NCI-H774 (cell line): Measurements from ENCODE around the gene PIM2.
A peak's percentile ranks its signal among the peaks of the same experiment; 100 is the strongest.
"Not testable (repeated sequence)": the region's sequence is repeated elsewhere in the genome, so short reads cannot be mapped to it uniquely, and the experiment has no call there.

Source experiments
- DNase-seq: peaks from one replicate; lab custom pipeline; 2025; lab: John Stamatoyannopoulos, UW

PIM2 gene

DNA sequence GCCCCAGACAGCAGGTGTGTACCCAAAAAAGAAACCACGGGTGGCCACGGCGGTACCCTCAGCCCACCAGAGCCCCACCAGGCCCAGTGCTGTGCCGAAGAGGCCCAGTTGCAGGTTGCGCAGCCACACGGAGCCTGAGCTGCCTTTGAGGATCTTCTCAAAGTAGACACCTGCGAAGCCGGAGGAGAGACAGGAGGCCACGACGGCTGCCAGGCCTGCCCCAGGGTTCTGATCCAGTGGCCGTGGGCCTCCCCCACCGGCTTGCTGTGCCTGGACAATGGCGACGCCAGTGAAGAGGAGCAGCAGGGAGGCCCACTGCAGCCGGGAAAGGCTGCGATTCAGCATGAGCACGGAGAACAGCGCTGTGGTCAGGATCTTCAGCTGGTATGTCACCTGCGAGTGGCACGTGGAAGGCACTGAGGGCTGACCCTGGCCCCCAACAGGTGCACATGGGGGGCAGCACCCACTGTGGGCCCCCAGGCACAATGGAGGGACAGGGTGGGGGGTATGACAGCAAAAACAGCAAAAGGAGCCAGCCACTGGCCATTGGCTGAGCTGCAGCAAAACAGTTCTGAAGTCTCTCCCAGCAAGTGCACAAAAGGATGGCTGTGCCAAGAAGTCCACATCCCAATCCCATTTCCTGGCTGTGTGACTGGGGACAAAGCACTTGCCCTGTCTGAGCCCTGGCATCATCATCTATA, 13.6 kb downstream of the PIM2 start:
- no peak for DNase-seq

DNA sequence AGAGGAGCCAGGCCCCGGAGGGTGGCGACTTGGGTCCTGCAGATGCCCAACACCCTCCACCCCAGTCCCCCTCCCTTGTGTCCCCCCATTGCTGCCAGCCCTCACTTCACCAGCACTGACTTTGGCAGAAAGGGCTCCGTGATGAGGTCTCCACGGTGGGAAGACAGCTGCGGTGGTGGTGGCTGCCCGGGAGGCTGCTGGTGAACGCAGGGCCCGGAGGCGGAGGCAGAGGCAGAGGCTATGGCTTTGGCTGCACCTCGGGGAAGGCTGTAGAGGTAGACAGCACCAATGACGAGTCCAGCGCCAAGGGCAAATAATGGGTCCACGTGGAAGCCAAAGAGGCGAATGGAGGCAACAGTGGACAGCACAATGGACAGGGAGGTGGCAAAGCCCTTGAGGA, 14.2 kb downstream of the PIM2 start:
- no peak for DNase-seq

DNA sequence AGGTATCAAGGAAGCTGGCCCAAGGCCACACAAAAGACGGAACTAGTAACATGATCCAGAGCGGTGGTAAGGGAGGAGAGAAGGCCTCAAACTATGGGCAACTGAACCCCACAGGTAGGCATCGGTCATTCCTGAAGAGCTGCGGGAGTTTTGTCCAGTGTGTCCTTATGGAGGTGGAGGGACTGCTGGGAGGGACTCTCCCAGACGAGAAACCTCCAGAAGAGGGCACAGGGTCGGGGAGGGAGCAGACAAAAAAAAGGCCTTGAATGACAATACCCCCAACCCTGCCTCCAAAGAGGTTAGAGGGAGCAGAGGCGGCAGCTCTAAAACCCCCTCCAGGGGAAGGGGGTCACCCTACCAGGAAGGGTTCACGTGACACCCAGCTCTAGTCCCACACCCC, 14.6 kb downstream of the PIM2 start:
- DNase-seq = no peak

DNA sequence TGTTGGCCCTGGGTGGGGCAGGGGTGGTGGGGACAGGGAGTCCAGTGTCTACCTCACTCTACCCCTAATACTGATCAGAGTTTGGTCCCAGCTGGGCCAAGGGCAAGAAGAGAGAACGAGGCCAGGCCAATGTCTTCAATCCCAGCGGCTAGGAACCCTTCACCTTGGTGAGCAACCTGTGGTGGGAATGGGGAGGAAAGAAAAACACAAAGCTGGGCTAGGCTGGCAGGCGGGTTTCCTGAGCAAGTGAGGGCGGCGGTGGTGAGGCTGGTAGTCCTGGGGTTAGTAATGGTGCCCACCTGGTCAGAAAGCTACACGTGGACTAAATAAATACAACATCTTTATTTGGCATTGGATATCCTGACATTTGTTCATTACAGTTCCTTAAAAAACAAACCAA, 15.5 kb downstream of the PIM2 start:
- DNase-seq = no peak

DNA sequence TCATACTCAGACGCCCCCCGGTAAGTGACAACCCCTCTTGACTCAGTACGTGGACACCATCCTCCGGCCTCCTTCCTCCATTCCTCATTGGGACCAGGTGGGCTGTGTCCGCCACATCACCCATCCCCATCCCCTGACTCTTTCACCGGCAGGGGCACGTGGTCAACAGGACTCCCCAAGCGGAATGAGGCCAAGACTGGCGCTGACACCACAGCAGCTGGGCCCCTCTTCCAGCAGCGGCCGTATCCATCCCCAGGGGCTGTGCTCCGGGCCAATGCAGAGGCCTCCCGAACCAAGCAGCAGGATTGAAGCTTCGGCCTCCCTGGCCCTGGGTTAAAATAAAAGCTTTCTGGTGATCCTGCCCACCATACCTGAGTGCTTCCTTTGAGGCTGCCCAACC, 16.0 kb downstream of the PIM2 start:
- no peak for DNase-seq

DNA sequence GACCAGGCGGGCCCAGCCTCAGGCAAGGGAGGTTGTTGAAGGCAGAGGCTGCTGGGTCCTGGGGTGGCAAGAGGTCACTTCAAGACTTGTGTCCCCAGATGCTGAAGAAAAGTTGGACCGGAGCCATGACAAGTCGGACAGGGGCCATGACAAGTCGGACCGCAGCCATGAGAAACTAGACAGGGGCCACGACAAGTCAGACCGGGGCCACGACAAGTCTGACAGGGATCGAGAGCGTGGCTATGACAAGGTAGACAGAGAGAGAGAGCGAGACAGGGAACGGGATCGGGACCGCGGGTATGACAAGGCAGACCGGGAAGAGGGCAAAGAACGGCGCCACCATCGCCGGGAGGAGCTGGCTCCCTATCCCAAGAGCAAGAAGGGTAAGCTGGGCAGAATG, 16.7 kb downstream of the PIM2 start:
- no peak for DNase-seq

DNA sequence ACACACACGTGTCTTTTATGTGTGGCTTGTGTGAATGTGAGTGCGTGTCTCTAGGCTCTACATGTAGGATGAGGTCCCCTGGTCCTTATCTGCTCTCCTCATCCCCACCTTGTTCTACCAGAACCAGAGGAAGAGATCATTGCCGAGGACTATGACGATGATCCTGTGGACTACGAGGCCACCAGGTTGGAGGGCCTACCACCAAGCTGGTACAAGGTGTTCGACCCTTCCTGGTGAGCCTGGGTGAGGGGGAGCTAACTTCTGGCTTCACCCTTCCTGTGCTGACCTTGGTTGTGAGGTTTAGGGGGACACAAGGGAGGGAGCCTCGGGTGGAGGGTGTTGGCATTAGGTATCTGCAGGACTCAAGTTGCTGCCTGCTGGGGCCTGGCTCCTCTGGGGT, 17.8 kb downstream of the PIM2 start:
- no peak for DNase-seq

DNA sequence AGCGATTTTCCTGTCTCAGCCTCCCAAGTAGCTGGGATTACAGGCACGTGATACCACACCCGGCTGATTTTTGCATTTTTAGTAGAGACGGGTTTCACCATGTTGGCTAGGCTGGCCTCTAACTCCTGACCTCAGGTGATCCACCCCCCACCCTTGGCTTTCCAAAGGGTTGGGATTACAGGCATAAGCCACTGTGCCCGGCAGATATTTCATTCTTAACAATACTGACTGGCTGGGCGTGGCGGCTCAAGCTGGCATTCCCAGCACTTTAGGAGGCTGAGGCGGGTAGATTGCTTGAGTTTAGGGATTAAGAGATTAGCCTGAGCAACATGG, 19.8 kb downstream of the PIM2 start:
- no peak for DNase-seq

DNA sequence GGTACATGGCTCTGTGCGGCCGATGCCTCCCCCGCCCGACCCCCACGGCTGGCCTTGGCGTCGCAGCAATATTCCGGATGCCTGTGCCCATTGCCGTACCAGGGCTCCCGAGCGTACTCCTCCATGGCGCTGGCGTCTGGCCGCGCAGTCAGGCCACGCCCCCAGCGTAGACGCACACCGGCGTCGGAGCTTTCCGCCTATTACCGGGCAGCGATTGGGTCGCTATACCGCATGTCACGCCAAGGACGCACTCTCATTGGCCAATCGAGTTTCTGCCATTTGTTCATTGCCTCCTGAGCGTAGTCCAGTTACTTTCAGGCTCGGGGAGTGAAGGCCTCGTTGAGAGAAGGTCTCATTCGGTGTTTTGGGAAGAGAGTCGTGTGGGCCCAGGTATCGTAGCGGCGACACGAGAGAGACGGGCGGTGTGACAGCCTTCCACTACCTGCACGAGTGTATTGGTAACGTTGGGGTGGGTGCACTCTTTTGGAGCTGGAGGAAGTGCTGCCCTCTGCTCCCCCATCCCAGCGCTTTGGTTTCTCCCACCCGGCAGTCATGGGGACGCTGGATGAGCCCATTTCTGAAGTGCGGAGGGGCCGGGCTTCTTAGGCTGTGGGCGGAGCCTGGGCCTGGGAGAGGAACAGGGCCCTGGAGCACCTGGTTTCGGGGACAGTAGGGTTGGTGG, 21.1 kb downstream of the PIM2 start, which contains the start of the genes PQBP1 and TIMM17B:
Gene PQBP1 (plus strand): TSS at position 306 of the 682 bp plus-strand sequence. CDS start 580 bp downstream, outside the sequence.
Gene TIMM17B (minus strand): TSS at position 144 of the 682 bp plus-strand sequence. CDS start 19 bp downstream, at position 125.
- DNase-seq = peak; percentile 88

DNA sequence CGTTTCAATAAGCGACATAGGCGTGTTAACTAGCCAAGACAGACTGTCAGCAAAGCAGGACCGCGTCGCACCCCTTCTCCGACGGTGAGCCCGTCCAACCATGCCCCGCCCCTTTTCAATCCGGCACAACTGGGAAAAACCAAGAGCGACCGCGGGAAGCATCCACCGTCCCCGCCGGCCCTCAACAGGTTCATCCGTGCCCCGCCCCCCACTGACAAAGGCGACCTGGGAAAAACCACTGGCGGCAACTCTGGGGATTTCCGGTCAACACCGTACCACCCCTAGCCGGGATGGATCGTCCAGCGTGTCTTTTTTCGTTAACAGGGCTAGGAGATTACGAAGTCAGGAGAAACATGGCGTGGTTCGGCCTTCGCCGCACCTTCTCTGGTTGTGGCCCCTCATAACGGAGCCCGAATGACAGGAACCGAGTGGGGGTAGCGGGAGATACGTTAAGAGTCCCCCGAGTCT, 21.6 kb downstream of the PIM2 start:
- DNase-seq = peak; percentile 61

DNA sequence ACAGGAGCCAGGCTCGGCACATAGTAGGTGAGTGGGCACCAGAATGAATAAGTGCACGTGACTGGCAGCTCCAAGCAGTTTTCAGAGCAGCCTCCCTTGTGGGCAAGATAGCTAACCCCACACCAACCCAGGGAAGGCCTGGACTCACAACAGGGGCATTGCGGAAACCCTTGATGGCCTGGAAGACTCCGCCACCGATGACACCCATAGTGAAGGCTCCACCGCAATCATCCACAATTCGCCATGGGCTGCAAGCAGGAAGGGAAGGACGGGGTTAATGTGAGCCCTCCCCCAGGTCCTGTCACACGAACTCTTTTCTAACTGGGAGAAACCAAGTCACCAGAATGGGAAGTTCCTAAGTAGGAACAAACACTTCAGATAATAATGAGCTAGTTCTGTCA, 22.2 kb downstream of the PIM2 start:
- DNase-seq = peak; percentile 1

DNA sequence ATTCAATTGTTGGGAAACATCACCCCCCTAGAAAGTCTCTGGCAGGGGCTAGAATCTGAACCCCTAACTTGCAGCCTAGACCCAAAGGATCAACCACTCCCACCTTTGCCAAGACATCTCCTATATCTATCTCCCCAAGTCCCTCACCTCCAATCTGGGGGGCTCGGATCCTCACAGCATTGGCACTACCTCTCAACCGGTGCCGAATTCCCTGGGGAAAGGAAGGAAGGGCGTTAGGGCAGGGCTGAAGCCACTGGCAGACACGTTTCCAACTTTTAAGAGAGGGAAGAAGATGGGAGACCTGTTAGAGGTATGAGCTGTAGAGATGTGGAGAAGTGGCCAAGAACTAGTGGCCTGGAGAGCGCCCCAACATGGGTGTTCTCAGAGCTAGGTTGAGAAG, 23.9 kb downstream of the PIM2 start:
- DNase-seq = no peak

DNA sequence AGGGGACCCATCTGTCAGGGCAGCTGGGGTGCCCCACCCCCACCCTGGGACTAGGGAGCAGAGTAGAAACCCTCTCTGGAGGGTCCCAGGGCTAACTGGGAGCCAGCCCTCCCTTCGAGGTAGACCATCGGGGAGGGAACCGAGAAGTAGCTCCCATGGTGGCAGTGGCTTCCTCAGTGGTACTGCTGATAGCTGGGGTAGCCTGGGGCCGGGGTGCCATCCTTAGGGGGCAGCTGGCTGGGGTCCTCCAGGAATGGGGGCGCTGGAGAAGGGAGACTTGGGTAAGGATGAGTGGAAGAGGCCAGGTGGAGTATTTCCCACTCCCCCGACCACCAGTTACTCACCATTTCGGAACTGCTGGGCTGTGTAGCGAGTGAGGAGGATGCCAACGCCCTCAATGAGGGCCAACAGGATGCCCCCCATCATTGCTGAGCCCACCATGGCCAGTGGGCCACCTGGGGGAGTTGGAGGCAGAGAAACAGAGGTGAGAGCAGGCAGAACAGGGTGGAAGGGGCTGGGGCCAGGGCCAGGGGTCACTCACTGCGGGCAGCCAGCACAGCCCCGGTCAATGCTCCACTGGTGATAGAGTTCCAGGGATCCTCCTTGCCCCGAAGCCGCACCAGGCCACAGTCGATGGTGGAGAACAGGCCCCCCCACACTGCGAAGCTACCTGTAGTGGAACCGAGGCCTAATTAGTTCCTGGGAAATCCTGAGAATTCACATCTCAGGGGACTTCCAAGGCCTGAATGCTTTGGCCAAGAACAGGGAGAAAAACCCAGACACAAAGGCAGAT, 25.1 kb downstream of the PIM2 start:
- no peak for DNase-seq

DNA sequence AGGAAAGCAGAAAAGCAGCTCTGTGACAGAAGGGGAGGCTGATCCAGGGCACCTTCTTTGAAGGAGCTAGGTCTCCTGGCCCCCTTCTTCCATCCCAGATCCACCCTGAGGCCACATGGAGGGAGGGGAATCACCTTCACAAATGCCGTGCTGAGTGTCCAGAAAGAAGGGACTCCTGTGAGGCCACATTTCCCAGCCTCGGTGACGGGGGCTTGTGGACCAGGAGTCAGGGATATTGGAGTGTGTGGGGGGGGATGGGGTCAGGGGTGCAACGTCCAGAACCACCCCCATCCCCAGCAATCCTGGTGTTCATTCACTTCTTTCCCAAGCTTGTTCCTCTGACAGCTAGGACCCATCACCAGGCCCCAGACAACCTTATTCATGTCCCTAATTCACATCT, 25.9 kb downstream of the PIM2 start:
- DNase-seq = no peak

DNA sequence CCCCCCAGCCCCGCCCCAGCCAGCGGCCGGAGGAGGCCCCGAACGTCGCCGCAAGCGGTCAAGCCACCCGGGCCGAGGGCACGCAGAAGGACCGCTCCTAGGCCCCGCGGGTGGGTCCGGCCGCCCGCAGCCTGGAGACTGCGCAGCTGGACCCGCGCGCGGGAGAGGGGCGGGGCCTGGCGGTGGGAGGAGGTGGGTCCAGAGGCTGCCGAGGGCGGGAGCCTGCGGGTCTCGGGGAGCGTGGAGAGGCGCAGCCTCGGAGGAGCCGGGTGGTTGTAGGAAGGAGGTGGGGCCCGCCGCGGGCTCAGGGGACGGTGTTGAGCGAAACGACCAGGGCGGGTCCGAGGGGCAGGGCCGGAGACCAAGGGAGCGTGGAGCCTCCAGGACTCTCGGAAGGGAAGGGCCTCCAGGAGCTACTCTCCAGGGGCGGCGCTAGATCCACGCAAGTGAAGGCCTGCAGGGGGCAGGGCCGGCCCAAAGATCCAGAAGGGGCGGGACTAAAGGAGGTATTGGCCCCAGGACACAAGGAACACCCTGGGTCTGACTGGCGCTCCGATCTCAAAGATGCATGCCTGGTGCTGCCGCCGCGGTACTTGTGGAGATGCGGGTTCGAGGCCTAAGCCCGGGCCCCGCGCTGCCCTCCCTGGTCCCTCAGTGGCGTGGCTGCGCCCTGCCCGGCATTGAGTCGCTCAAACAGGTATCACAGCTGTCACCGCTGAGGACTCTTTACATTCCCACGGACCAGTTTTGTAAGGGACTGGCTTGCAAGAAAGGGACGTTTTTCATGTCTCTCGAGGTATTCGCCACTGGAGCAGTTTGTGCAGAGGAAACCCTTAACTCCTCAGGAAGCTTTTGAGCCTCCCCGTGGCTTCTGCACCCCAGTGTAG, 27.2 kb downstream of the PIM2 start:
- DNase-seq = peak; percentile 65

DNA sequence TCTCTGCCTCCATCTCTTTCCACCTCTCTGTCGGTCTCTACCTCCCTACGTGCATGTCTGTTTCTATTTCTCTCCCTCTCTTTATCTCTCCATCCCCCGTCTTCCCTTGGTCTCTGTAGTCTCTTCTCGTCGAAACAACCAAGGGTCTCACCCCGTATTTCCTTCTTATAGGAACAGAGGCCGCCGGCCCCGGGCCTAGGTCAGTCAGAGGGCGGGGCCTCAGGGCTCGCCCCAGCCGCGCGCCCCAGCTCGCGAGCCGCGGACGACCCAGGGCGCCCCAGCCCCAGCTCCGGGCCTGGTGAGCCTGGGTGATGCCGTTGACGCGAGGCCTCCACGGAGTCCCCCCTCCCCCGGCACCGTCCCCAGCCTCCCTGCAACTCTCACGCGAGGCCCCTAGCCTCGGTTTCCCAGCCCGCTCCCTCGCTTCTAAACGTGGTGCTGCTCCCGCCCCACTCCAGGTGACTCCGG, 27.9 kb downstream of the PIM2 start:
- DNase-seq = no peak

DNA sequence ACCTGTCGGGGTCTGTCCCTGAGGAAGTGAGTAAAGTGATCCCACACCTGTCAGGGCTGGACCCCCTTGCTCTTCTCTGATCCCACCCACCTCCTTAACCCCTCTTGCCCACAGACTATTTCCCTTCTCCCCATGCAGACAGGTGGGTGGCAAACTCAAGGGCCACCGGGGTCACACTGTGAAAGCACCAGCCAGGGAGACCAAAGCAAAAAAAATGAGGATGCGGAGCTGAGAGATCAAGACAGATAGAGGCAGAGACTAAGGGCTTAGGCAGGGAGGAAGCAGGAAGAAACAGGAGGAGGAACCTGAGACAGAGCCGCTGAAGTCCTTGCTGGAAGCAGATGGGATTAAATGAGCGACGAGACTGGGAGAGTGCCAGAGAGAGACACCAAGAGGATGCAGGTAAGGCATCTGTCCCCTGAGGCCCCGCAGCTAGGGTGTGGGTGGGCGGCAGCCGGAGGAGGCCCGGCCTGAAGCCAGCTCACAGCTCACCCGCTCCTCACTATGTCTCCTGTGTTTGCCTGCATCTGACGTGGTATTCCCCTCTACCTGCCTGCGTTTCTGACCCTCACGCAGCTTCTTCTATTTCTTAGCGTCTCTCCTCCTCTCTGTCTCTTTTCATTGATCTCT, 28.4 kb downstream of the PIM2 start:
- no peak for DNase-seq

DNA sequence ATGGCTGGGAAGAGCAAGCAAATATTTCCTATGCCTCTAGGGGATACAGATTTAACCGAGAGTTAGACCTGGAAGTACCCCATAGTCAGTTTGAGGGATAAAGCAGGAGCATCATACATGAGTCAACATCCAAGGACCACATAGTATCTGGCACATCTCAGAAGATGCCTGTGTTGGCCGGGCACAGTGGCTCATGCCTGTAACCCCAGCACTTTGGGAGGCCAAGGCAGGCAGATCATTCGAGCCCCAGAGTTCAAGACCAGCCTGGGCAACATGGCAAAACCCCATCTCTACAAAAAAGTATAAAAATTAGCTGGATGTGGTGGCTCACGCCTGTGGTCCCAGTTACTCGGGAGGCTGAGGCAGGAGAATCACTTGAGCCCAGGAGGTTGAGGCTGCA, 32.2 kb downstream of the PIM2 start:
- DNase-seq = not testable (repeated sequence)

DNA sequence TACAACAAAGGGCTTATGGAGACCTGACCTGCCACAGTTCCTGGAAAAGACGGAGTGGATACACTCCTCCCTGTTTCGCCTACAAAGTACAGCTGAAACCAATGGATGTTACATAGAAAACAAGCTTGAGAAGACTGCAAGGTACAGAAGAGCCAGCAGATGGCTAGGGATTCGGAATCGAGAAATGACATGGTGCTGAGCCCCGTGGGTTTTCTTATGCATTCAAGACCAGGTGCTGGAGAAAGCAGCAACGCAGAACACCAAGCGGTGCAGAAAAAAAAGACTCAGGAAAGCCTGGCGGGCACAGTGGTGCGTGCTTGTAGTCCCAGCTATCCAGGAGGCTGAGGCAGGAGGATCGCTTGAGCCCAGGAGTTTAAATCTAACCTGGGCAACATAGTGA, 35.1 kb downstream of the PIM2 start:
- DNase-seq = no peak

DNA sequence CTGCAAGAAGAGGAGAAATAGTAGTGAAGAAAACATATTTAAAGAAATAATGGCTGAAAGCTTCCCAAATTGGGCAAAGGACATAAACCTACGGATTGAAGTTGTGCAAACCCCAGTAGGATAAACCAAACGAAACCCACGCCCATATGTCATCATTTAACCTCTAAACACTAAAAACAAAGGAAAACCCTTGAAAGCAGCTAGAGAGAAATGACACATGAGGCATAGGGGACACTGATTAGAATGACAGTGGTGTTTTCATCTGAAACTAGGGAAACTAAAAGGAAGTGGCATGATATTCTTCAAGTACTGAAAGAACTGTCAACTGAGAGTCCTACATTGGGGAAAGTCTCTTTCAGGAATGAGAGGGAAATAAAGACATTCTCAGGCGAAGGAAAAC, 41.9 kb downstream of the PIM2 start:
- DNase-seq = not testable (repeated sequence)

DNA sequence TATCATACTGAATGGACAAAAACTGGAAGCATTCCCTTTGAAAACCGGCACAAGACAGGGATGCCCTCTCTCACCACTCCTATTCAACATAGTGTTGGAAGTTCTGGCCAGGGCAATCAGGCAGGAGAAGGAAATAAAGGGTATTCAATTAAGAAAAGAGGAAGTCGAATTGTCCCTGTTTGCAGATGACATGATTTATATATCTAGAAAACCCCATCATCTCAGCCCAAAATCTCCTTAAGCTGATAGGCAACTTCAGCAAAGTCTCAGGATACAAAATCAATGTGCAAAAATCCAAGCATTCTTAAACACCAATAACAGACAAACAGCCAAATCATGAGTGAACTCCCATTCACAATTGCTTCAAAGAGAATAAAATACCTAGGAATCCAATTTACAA, 46.8 kb downstream of the PIM2 start:
- DNase-seq = not testable (repeated sequence)
